Measurements from ENCODE around the gene ASIC3.

The ASIC3 gene

GRCh38 chr7:151061213-151062110 lies 13.1 kb downstream of the ASIC3 start:
- H3K4me3 ChIP-seq (ENCODE audit: low read depth, low read length): no peak overlapping the region
- TF ChIP-seq CTCF (IDR thresholded peaks at IDR 0.05; ENCODE audit: control insufficient read depth, extremely low read depth, insufficient read depth): no peak
- no peak for DNase-seq (ENCODE audit: low read depth)

- H3K4me3 ChIP-seq (ENCODE audit: low read depth, low read length): no peak overlapping the region
- DNase-seq (ENCODE audit: low read depth): no peak
- TF ChIP-seq CTCF (IDR thresholded peaks at IDR 0.05; ENCODE audit: control insufficient read depth, extremely low read depth, insufficient read depth): no peak
These were observed 13.7 kb downstream of the ASIC3 start for GRCh38 chr7:151062111-151062398.

- TF ChIP-seq CTCF (IDR thresholded peaks at IDR 0.05; ENCODE audit: control insufficient read depth, extremely low read depth, insufficient read depth): no peak
- DNase-seq (ENCODE audit: low read depth): no peak
These were observed 14.3 kb downstream of the ASIC3 start for GRCh38 chr7:151062399-151063211.

GRCh38 chr7:151063212-151063561 lies 14.9 kb downstream of the ASIC3 start:
- no peak overlapping the region for H3K4me3 ChIP-seq (ENCODE audit: low read depth, low read length)
- no peak for TF ChIP-seq CTCF (IDR thresholded peaks at IDR 0.05; ENCODE audit: control insufficient read depth, extremely low read depth, insufficient read depth)
- DNase-seq (ENCODE audit: low read depth): no peak

More at GRCh38 chr7:151062399-151063211, 14.3 kb downstream of the ASIC3 start:
- no peak overlapping the region for H3K4me3 ChIP-seq (ENCODE audit: low read depth, low read length)

GRCh38 chr7:151064454-151064853 lies 16.1 kb downstream of the ASIC3 start:
- no peak for DNase-seq (ENCODE audit: low read depth)
- no peak for TF ChIP-seq CTCF (IDR thresholded peaks at IDR 0.05; ENCODE audit: control insufficient read depth, extremely low read depth, insufficient read depth)
- H3K4me3 ChIP-seq (ENCODE audit: low read depth, low read length): no peak overlapping the region

GRCh38 chr7:151064993-151065392 lies 16.7 kb downstream of the ASIC3 start:
- no peak overlapping the region for H3K4me3 ChIP-seq (ENCODE audit: low read depth, low read length)
- no peak for TF ChIP-seq CTCF (IDR thresholded peaks at IDR 0.05; ENCODE audit: control insufficient read depth, extremely low read depth, insufficient read depth)
- no peak for DNase-seq (ENCODE audit: low read depth)
